ENCODE measurements around the gene MORF4L2. TPM values are rescaled to one million over a fixed set of nuclear protein-coding genes. Genes with fewer than 3 reads are reported as not detected.
"Not testable (repeated sequence)": the region's sequence is repeated elsewhere in the genome, so short reads cannot be mapped to it uniquely, and the experiment has no call there.

The MORF4L2 gene
- total and polyA plus RNA-seq, 7 donors: 182 to 524 (median 273) TPM

DNA sequence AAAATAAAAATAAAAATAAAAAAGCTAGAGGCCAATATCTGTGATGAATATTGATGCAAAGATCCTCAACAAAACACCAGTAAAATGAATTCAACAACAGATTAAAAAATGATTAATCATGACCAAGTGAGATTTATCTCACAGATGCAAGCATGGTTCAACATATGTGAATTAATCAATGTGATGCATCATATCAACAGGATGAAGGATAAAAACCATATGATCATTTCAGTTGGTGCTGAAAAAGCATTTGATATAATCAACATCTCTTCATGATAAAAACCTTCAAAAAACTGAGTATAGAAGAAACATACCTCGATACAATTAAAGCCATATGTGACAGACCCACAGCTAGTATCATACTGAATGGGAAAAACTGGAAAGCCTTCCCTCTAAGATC lies 38.9 kb downstream of the MORF4L2 start:
- no peaks in the 10 kb centered on the region for H3K9me3 ChIP-seq
- intact Hi-C loops (cut with DNase I): no loop called here
- 66 to 94% (median 88%) methylated on average over 1 of the region's 1 CpG for WGBS, 3 donors
- no peak overlapping the region for H3K4me3 ChIP-seq
- DNase-seq (no peak), ATAC-seq (no peak)
- H3K4me1 ChIP-seq: no peaks in the 10 kb centered on the region
- H3K27me3 ChIP-seq (ENCODE audit: insufficient read depth in 3 of 3, low read length in 2 of 3): no peaks in the 10 kb centered on the region
- TF ChIP-seq CTCF (IDR thresholded peaks at IDR 0.05): no peak
- H3K36me3 ChIP-seq (ENCODE audit: insufficient read depth in 1 of 2, low read depth in 1 of 2): no peaks in the 10 kb centered on the region
- H3K27ac ChIP-seq: no peak overlapping the region

GRCh38 chrX:103644125-103644524 lies 42.4 kb downstream of the MORF4L2 start:
- no peak overlapping the region for H3K4me3 ChIP-seq
- no peaks in the 10 kb centered on the region for H3K27me3 ChIP-seq (ENCODE audit: insufficient read depth in 3 of 3, low read length in 2 of 3)
- H3K36me3 ChIP-seq (ENCODE audit: insufficient read depth in 1 of 2, low read depth in 1 of 2): no peaks in the 10 kb centered on the region
- H3K4me1 ChIP-seq: no peaks in the 10 kb centered on the region
- intact Hi-C loops (cut with DNase I): no loop called here
- DNase-seq (no peak), ATAC-seq (no peak)
- TF ChIP-seq CTCF (IDR thresholded peaks at IDR 0.05): no peak
- H3K9me3 ChIP-seq: no peaks in the 10 kb centered on the region
- 69 to 93% (median 86%) methylated on average over 1 of the region's 1 CpG for WGBS, 3 donors
- no peak overlapping the region for H3K27ac ChIP-seq

DNA sequence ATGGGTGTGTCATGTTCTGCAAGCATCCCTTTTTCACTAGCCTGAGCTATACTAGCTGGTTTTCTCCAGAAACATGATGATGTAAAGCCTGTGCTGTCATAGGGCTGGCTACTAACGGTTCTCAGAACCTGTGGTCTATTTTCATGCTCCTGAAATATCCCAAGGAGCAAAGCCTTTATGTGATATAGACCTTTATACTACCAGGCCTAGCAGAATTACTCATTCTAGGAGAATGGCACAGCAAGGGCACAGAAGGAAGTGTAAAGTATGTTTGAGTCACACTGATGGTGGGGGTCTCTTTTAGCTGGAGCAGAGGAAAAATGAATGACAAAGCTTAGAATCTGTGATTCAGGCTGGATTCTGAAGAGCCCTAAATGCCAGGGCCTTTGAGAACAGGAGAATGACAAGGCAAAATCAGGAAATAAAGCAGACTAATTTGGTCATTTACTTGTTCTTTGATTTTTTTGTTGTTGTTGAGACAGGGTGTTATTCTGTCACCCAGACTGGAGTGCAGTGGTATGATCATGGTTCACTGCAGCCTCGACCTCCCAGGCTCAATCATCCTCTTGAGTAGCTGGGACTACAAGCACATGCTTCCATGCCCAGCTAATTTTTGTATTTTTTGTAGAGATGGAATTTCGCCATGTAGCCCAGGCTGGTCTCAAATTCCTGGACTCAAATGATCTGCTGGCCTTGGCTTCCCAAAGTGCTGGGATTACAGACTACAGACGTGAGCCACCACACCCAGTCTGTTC lies 45.9 kb downstream of the MORF4L2 start:
- DNase-seq (no peak), ATAC-seq (no peak)
- intact Hi-C loops (cut with DNase I): no loop called here
- Histone ChIP-seq H3K27me3 (ENCODE audit: insufficient read depth in 3 of 3, low read length in 2 of 3) (no peaks in the 10 kb centered on the region), H3K36me3 (ENCODE audit: insufficient read depth in 1 of 2, low read depth in 1 of 2) (no peaks in the 10 kb centered on the region), H3K4me3 (no peak overlapping the region), H3K4me1 (no peaks in the 10 kb centered on the region), H3K9me3 (no peaks in the 10 kb centered on the region), H3K27ac (no peak overlapping the region)
- no peak for TF ChIP-seq CTCF (IDR thresholded peaks at IDR 0.05)
- WGBS, 3 donors: 53 to 84% (median 82%) methylated on average over 4 of the region's 4 CpGs

DNA sequence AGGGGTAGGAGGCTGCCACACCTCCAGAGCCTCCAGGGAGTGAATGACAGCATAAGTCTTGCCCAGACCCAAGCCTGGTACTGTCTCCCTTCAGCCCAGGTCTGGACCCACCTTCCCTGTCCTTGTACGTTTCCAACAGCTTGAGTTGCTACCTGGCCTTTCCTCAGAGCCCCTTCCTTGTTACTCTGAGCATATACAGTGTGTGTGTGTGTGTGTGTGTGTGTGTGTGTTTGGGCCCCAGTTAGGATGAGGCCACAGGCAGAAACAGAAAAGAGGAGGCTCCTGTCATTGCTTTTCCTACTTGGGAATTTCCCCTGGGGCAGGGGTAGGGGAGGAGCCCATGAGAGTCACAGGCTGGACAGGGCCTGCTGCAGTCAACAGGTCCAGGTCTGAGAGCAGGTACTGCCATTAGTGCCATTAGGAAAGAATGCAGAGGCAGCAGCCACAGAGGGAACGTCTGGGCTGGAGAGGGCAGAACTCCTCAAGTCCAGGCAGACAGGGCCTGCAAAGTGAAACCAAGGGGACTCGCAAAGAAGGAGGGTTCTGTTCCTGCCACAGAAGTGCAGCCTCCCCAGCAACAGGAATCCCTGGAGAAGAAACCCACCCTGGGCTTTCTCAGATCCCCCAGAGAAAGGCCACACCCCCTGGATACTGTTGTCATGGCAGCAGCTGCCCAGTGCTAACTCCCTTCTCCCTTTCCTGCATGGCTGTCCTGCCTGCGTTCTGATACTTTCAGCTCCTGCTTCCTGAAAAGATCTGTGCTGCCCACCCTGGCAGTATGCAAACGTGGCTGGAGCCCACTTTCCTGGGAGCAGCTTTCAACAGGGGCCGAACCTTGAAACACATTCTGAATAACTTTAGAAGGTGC lies 47.8 kb downstream of the MORF4L2 start:
- 32 to 69% (median 45%) methylated on average over 4 to 6 of the region's 6 CpGs for WGBS, 3 donors
- not testable (repeated sequence) for H3K27ac ChIP-seq; H3K36me3 ChIP-seq (ENCODE audit: insufficient read depth in 1 of 2, low read depth in 1 of 2); H3K4me1 ChIP-seq; DNase-seq; H3K4me3 ChIP-seq; H3K27me3 ChIP-seq (ENCODE audit: insufficient read depth in 3 of 3, low read length in 2 of 3); ATAC-seq; H3K9me3 ChIP-seq
- intact Hi-C loops (cut with DNase I): loop anchor here in 1 of 2 donors (10.0 kb wide), 1 partner anchor 46 kb away; the partner anchor contains the start of gene MORF4L2
